DOHH2 (cell line): ENCODE results near the gene SV2A.

Experiments used
- EZH2phosphoT487 ChIP-seq: fragments of 200-600 bp; sonication (generic); IDR thresholded peaks from 2 replicates; pipeline ENCODE4 v1.6.1; 2017; ENCODE audit warnings: borderline replicate concordance, mild to moderate bottlenecking, antibody characterized with exemption, low read length, moderate library complexity, mixed read lengths
- TF ChIP-seq, protein P1 (sequence below): fragments of 200-600 bp; sonication (generic); IDR thresholded peaks from one replicate; pipeline ENCODE4 v1.5.1; 2014; ENCODE audit warnings: antibody characterized with exemption, mild to moderate bottlenecking, low read depth, low read length; ENCODE audit not compliant: poor library complexity, severe bottlenecking

DNA sequence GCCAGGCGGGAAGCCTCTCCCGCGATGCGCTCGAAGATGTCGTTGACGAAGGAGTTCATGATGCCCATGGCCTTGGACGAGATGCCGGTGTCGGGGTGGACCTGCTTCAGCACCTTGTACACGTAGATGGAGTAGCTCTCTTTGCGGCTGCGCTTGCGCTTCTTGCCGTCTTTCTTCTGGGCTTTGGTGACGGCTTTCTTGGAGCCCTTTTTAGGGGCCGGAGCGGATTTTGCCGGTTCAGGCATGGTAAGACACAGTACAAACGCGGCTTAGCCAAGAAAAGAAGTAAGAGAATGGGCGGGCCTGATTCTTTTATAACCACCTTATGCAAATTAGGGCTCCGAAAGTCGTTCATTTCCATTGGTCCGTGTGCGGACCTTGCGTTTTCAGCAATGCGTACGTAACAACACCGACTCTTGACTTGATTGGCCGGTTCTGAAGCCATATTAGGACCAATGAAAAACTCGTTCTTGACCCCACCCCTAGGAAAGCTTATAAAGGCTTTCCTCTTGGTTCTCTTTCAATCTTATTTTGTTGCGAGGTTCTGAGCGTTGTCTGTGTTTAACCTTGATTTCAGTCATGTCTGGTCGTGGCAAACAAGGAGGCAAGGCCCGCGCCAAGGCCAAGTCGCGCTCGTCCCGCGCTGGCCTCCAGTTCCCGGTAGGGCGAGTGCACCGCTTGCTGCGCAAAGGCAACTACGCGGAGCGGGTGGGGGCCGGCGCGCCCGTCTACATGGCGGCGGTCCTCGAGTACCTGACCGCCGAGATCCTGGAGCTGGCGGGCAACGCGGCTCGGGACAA lies 31.0 kb downstream of the SV2A start:
- TF ChIP-seq, protein P1, sequence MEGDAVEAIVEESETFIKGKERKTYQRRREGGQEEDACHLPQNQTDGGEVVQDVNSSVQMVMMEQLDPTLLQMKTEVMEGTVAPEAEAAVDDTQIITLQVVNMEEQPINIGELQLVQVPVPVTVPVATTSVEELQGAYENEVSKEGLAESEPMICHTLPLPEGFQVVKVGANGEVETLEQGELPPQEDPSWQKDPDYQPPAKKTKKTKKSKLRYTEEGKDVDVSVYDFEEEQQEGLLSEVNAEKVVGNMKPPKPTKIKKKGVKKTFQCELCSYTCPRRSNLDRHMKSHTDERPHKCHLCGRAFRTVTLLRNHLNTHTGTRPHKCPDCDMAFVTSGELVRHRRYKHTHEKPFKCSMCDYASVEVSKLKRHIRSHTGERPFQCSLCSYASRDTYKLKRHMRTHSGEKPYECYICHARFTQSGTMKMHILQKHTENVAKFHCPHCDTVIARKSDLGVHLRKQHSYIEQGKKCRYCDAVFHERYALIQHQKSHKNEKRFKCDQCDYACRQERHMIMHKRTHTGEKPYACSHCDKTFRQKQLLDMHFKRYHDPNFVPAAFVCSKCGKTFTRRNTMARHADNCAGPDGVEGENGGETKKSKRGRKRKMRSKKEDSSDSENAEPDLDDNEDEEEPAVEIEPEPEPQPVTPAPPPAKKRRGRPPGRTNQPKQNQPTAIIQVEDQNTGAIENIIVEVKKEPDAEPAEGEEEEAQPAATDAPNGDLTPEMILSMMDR: no peak
- TF ChIP-seq EZH2phosphoT487: no peak
